ENCODE measurements around the gene ZFR. TPM values are rescaled to one million over a fixed set of nuclear protein-coding genes. Genes with fewer than 3 reads are reported as not detected.

The ZFR gene
- total RNA-seq, 1 experiment from 2014 or later = 78.3 TPM

- intact Hi-C loops (cut with micrococcal nuclease; ENCODE audit: unreplicated experiment) = no loop called here
- no TSS peak for BruUV-seq (replicated peaks)
- Histone ChIP-seq H3K36me3 (ENCODE audit: control insufficient read depth, insufficient read depth, low read length) (no peaks in the 10 kb centered on the region), H3K4me3 (ENCODE audit: low read depth, low read length) (no peak overlapping the region), H3K4me1 (no peaks in the 10 kb centered on the region), H3K27me3 (replicated peaks; ENCODE audit: control insufficient read depth, insufficient read depth, low read length) (no peaks in the 10 kb centered on the region), H3K9me3 (no peaks in the 10 kb centered on the region)
- Mint-ChIP-seq H3K27ac (ENCODE audit: unreplicated experiment) (no peak overlapping the region), H3K9me3 (ENCODE audit: unreplicated experiment) (no peaks in the 10 kb centered on the region), H3K36me3 (ENCODE audit: insufficient read depth, unreplicated experiment) (no peaks in the 10 kb centered on the region), H3K4me3 (ENCODE audit: unreplicated experiment) (no peak overlapping the region), H3K27me3 (ENCODE audit: insufficient read depth, unreplicated experiment) (no peaks in the 10 kb centered on the region), H3K4me1 (ENCODE audit: low read depth, unreplicated experiment) (peaks cover under 1% of the 10 kb centered on the region)
- POLR2A ChIA-PET = no interaction called here
- DNase-seq = no peak
- no peak for TF ChIP-seq CTCF (IDR thresholded peaks at IDR 0.05; ENCODE audit: insufficient read depth in 1 of 2, low read depth in 1 of 2, low read length in 1 of 2, severe bottlenecking in 1 of 2, unreplicated experiment in 1 of 2)
- CTCF ChIA-PET = no interaction called here
Observed at GRCh38 chr5:32450952-32451351, 6.4 kb upstream of the ZFR start.

- no peak overlapping the region for H3K27ac Mint-ChIP-seq (ENCODE audit: unreplicated experiment)
- no peaks in the 10 kb centered on the region for H3K36me3 Mint-ChIP-seq (ENCODE audit: insufficient read depth, unreplicated experiment)
- no peaks in the 10 kb centered on the region for H3K36me3 ChIP-seq (ENCODE audit: control insufficient read depth, insufficient read depth, low read length)
- ChIA-PET CTCF (no interaction called here), POLR2A (interaction anchor here (0.5 kb wide), 1 partner anchor 95 kb away, joined by 4 read pairs; no protein-coding TSS in a partner anchor)
- no peaks in the 10 kb centered on the region for H3K9me3 ChIP-seq
- no peaks in the 10 kb centered on the region for H3K4me1 ChIP-seq
- no peaks in the 10 kb centered on the region for H3K27me3 Mint-ChIP-seq (ENCODE audit: insufficient read depth, unreplicated experiment)
- no peak overlapping the region for H3K4me3 Mint-ChIP-seq (ENCODE audit: unreplicated experiment)
- no peak for TF ChIP-seq CTCF (IDR thresholded peaks at IDR 0.05; ENCODE audit: insufficient read depth in 1 of 2, low read depth in 1 of 2, low read length in 1 of 2, severe bottlenecking in 1 of 2, unreplicated experiment in 1 of 2)
- H3K4me3 ChIP-seq (ENCODE audit: low read depth, low read length) = no peak overlapping the region
- DNase-seq = no peak
- no peaks in the 10 kb centered on the region for H3K9me3 Mint-ChIP-seq (ENCODE audit: unreplicated experiment)
- peaks cover 11% of the 10 kb centered on the region for H3K4me1 Mint-ChIP-seq (ENCODE audit: low read depth, unreplicated experiment)
- BruUV-seq (replicated peaks) = no TSS peak
- intact Hi-C loops (cut with micrococcal nuclease; ENCODE audit: unreplicated experiment) = no loop called here
- H3K27me3 ChIP-seq (replicated peaks; ENCODE audit: control insufficient read depth, insufficient read depth, low read length) = no peaks in the 10 kb centered on the region
Observed at GRCh38 chr5:32449262-32449661, 4.7 kb upstream of the ZFR start.

- no peak for TF ChIP-seq CTCF (IDR thresholded peaks at IDR 0.05; ENCODE audit: insufficient read depth in 1 of 2, low read depth in 1 of 2, low read length in 1 of 2, severe bottlenecking in 1 of 2, unreplicated experiment in 1 of 2)
- Histone ChIP-seq H3K4me1 (peaks cover 8% of the 10 kb centered on the region), H3K36me3 (ENCODE audit: control insufficient read depth, insufficient read depth, low read length) (no peaks in the 10 kb centered on the region), H3K27me3 (replicated peaks; ENCODE audit: control insufficient read depth, insufficient read depth, low read length) (no peaks in the 10 kb centered on the region), H3K4me3 (ENCODE audit: low read depth, low read length) (no peak overlapping the region), H3K9me3 (no peaks in the 10 kb centered on the region)
- H3K27me3 Mint-ChIP-seq (ENCODE audit: insufficient read depth, unreplicated experiment) = no peaks in the 10 kb centered on the region
- BruUV-seq (replicated peaks) = no TSS peak
- peaks cover 8% of the 10 kb centered on the region for H3K36me3 Mint-ChIP-seq (ENCODE audit: insufficient read depth, unreplicated experiment)
- H3K4me1 Mint-ChIP-seq (ENCODE audit: low read depth, unreplicated experiment) = peaks cover 18% of the 10 kb centered on the region
- no peak overlapping the region for H3K27ac Mint-ChIP-seq (ENCODE audit: unreplicated experiment)
- POLR2A ChIA-PET = no interaction called here
- no peak overlapping the region for H3K4me3 Mint-ChIP-seq (ENCODE audit: unreplicated experiment)
- intact Hi-C loops (cut with micrococcal nuclease; ENCODE audit: unreplicated experiment) = no loop called here
- DNase-seq = no peak
- H3K9me3 Mint-ChIP-seq (ENCODE audit: unreplicated experiment) = no peaks in the 10 kb centered on the region
- CTCF ChIA-PET = no interaction called here
Observed at GRCh38 chr5:32446630-32447029, 2.1 kb upstream of the ZFR start.
